BJ (cell line): ENCODE results near the gene MROH2B. TPM values are rescaled to one million over a fixed set of nuclear protein-coding genes. Genes with fewer than 3 reads are reported as not detected.

Experiments
- CTCF ChIA-PET: fragments of 350-600 bp; formaldehyde crosslinking; extraction: SDS; loops from one replicate; lab custom pipeline; 2021; ENCODE audit warnings: antibody characterized with exemption, inconsistent platforms; lab: Yijun Ruan, JAX
- POLR2A ChIA-PET: fragments of 300-600 bp; sonication (Branson Sonifier 250); formaldehyde crosslinking; extraction: SDS; loops from one replicate; lab custom pipeline; 2021; ENCODE audit warnings: antibody characterized with exemption; lab: Charles Lee
- DNase-seq: peaks from one replicate; pipeline ENCODE4 v3.0.0-alpha.2; 2011; ENCODE audit warnings: low read depth
- H3K27me3 ChIP-seq: 2 replicates; pipeline ENCODE4 v1.6.0; 2011; ENCODE audit warnings: low read length; ENCODE audit not compliant: control insufficient read depth, insufficient read depth
- H3K36me3 ChIP-seq: 2 replicates; pipeline ENCODE4 v1.5.1; 2011; ENCODE audit warnings: low read length; ENCODE audit not compliant: control insufficient read depth, insufficient read depth
- H3K4me3 ChIP-seq: 2 replicates; pipeline ENCODE4 v1.5.1; 2011; ENCODE audit warnings: low read depth, mild to moderate bottlenecking, control low read depth, low read length
- polyA plus RNA-seq: library from polyadenylated mRNA; depleted of rRNA; stranded (reverse); fragments of >200 nt; gene quantifications from 2 replicates; pipeline ENCODE4 v1.2.3, GENCODE V29; 2011
- TF ChIP-seq, protein P1 (sequence below): IDR thresholded peaks from 2 replicates; pipeline ENCODE4 v1.5.1; 2011; ENCODE audit warnings: low read depth, mild to moderate bottlenecking, control low read depth, inconsistent platforms, low read length, moderate library complexity; ENCODE audit not compliant: insufficient read depth

The MROH2B gene
- polyA plus RNA-seq, 1 experiment = not detected

DNA sequence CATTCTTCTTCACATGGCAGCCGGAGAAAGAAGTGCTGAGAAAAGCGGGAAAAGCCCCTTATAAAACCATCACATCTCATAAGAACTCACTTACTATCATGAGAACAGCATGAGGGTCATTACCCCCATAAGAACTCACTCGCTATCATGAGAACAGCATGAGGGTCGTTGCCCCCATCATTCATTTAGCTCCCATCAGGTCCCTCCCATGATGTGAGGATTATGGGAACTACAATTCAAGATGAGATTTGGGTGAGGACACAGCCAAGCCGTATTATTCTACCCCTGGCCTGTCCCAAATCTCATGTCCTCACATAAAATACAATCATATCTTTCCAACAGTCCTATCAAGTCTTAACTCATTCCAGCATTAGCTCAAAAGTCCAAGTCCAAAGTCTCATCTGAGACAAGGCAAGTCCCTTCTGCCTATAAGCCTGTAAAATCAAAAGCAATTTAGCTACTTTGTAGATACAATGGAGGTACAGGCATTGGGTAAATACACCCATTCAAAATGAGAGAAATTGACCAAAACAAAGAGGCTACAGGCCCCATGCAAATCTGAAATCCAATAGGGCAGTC is 79.1 kb downstream of the MROH2B start:
- ChIA-PET CTCF (interaction anchor here (1.2 kb wide), 1 partner anchor 20 kb away, joined by 3 read pairs; no protein-coding TSS in a partner anchor), POLR2A (no interaction called here)
- H3K4me3 ChIP-seq = no peak overlapping the region
- TF ChIP-seq, protein P1, sequence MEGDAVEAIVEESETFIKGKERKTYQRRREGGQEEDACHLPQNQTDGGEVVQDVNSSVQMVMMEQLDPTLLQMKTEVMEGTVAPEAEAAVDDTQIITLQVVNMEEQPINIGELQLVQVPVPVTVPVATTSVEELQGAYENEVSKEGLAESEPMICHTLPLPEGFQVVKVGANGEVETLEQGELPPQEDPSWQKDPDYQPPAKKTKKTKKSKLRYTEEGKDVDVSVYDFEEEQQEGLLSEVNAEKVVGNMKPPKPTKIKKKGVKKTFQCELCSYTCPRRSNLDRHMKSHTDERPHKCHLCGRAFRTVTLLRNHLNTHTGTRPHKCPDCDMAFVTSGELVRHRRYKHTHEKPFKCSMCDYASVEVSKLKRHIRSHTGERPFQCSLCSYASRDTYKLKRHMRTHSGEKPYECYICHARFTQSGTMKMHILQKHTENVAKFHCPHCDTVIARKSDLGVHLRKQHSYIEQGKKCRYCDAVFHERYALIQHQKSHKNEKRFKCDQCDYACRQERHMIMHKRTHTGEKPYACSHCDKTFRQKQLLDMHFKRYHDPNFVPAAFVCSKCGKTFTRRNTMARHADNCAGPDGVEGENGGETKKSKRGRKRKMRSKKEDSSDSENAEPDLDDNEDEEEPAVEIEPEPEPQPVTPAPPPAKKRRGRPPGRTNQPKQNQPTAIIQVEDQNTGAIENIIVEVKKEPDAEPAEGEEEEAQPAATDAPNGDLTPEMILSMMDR = no peak
- no peak for DNase-seq
- no peaks in the 10 kb centered on the region for H3K36me3 ChIP-seq
- no peaks in the 10 kb centered on the region for H3K27me3 ChIP-seq

DNA sequence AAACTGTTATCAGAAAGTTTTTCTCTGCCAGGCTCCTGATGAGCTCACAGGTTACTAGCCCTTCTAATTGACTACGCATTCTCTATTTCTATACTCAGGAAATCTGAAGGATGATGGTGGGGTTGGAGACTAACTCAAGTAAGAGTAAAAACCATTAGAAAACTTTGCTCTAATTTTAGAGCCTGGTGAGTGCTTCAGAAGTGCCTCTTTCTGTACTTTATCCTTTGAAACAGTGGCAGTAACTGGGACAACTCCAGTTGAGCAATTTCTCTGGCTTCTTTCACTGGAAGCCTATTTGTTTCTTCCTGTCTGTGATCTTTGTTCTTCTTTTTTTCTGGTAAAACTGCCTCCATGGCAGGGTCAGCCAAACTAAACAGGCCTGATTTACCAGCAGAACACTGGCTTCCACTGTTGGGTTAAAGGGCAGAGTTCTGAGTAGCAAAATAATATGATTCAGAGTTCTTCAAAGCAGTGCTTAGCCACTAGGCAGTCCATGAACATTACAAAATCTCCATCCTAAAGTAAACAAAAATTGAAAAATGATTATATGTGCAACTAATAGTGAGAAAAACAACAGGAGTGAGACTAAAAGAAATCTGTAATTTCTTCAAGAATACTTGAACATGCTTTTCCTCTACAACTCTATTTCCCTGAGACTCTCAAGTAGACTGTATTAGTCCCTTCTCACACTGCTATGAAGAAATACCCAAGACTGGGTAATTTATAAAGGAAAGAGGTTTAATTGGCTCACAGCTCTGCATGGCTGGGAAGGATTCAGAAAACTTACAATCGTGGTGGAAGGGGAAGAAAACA is 79.8 kb downstream of the MROH2B start:
- Histone ChIP-seq H3K36me3 (no peaks in the 10 kb centered on the region), H3K27me3 (no peaks in the 10 kb centered on the region), H3K4me3 (no peak overlapping the region)
- ChIA-PET CTCF (interaction anchor here (1.2 kb wide), 1 partner anchor 20 kb away, joined by 3 read pairs; no protein-coding TSS in a partner anchor), POLR2A (no interaction called here)
- DNase-seq = no peak
- TF ChIP-seq, protein P1 = no peak

DNA sequence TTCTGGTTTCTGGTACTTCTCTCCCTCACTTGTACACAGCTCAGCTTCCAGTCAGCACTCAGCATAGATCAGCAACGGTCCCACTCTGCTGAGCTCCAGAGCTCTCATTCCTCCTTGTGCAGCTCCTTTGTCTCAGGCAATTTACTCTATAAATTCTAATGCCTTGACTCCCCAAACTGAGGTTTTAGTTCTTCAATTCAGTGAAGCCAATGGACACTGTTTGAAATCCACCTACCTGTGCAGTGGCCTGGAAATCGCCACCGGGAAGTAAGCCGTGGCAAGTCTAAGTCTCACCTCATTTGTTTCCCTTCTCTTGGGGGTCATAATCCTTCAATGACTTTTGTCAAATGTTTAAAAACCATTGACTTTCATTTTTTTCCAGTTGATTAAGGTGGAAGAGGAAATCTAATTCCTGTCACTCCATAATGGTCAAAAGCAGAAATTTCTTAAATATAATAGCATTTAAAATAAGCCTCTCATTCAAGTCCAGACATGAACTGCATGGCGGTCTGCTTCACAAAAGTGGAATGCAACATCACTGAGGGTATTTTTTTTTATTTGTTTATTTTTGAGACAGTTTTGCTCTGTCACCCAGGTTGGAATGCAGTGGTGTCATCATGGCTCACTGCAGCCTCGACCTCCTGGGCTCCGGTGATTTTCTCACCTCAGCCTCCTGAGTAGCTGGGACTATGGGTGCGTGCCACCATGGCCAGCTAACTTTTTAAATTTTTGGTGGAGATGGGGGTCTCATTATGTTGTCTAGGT is 82.2 kb downstream of the MROH2B start:
- TF ChIP-seq, protein P1 = no peak
- no peak overlapping the region for H3K4me3 ChIP-seq
- DNase-seq = no peak
- CTCF ChIA-PET = interaction anchor here (0.7 kb wide), 1 partner anchor 1540 kb away, joined by 3 read pairs; no protein-coding TSS in a partner anchor
- no peaks in the 10 kb centered on the region for H3K27me3 ChIP-seq
- POLR2A ChIA-PET = interaction anchor here (0.6 kb wide), 1 partner anchor 94 kb away, joined by 4 read pairs; no protein-coding TSS in a partner anchor
- H3K36me3 ChIP-seq = no peaks in the 10 kb centered on the region

DNA sequence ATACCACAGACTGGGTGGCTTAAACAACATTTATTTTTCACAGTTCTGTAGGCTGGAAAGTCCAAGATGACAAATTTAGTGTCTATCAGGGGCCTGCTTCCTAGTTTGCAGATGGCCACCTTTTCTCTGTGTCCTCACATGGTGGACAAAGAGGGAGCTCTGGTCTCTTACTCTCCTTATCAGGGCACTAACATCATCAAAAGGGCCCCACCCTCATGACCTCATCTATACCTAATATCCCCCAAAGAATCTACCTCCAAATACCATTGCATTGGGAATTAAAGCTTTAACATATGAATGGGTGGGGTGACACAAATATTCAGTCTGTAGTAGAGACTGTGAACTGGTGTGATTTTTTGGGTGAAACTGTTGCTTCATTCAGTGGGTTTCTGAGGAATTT is 83.8 kb downstream of the MROH2B start:
- ChIA-PET CTCF (no interaction called here), POLR2A (no interaction called here)
- no peaks in the 10 kb centered on the region for H3K36me3 ChIP-seq
- H3K4me3 ChIP-seq = no peak overlapping the region
- DNase-seq = no peak
- H3K27me3 ChIP-seq = no peaks in the 10 kb centered on the region
- TF ChIP-seq, protein P1 = no peak

DNA sequence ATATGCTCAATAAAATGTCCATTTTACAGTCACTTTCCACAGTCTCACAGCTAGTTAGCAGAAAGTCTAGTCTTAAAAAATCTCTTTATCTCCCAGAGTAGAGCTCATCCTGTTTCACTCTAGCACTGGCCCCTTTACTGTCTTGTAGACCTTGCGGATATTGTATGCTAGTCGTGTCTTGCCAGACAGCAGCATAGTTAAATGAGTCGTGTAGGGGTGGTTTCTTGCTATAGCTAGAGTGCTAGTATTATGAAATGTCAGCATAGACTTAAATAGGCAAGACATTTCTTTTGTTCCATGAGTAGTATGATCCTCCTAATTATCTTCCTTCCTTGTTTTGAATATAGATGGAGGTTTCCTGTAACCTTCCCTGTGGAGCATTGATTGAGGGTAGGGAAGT is 84.5 kb downstream of the MROH2B start:
- Histone ChIP-seq H3K27me3 (no peaks in the 10 kb centered on the region), H3K36me3 (no peaks in the 10 kb centered on the region), H3K4me3 (no peak overlapping the region)
- TF ChIP-seq, protein P1 = no peak
- ChIA-PET CTCF (no interaction called here), POLR2A (no interaction called here)
- DNase-seq = no peak
